ENCODE measurements around the gene FAM118A.
"Not testable (repeated sequence)": the region's sequence is repeated elsewhere in the genome, so short reads cannot be mapped to it uniquely, and the experiment has no call there.

FAM118A gene

GRCh38 chr22:45309422-45310227 is at the start of gene FAM118A:
TSS of gene FAM118A (plus strand) at chr22:45309934. CDS start at chr22:45322380, 12,446 bp downstream.
- peak; percentile 90 for DNase-seq (ENCODE audit: low read depth)

GRCh38 chr22:45260395-45260759 is 49.4 kb upstream of the FAM118A start:
- DNase-seq (ENCODE audit: low read depth) = not testable (repeated sequence)

GRCh38 chr22:45261407-45262088 is 48.2 kb upstream of the FAM118A start:
- no peak for DNase-seq (ENCODE audit: low read depth)

- no peak for DNase-seq (ENCODE audit: low read depth)
Measured at GRCh38 chr22:45262195-45262930, 47.4 kb upstream of the FAM118A start.

- no peak for DNase-seq (ENCODE audit: low read depth)
Measured at GRCh38 chr22:45262931-45263462, 46.7 kb upstream of the FAM118A start.

GRCh38 chr22:45263463-45264269 is 46.1 kb upstream of the FAM118A start:
- peak; percentile 86 for DNase-seq (ENCODE audit: low read depth)

- no peak for DNase-seq (ENCODE audit: low read depth)
Measured at GRCh38 chr22:45265535-45265934, 44.2 kb upstream of the FAM118A start.

GRCh38 chr22:45268167-45268957 is 41.4 kb upstream of the FAM118A start:
- peak; percentile 36 for DNase-seq (ENCODE audit: low read depth)

- peak; percentile 69 for DNase-seq (ENCODE audit: low read depth)
Measured at GRCh38 chr22:45268958-45269844, 40.5 kb upstream of the FAM118A start.

GRCh38 chr22:45270095-45271020 is 39.4 kb upstream of the FAM118A start:
- DNase-seq (ENCODE audit: low read depth) = no peak

GRCh38 chr22:45271667-45272201 is 38.0 kb upstream of the FAM118A start:
- DNase-seq (ENCODE audit: low read depth) = peak; percentile 66

- DNase-seq (ENCODE audit: low read depth) = no peak
Measured at GRCh38 chr22:45272498-45272897, 37.2 kb upstream of the FAM118A start.

- DNase-seq (ENCODE audit: low read depth) = no peak
Measured at GRCh38 chr22:45273452-45274075, 36.2 kb upstream of the FAM118A start.

GRCh38 chr22:45276507-45277105 is 33.1 kb upstream of the FAM118A start:
- DNase-seq (ENCODE audit: low read depth) = no peak

- not testable (repeated sequence) for DNase-seq (ENCODE audit: low read depth)
Measured at GRCh38 chr22:45277720-45278119, 32.0 kb upstream of the FAM118A start.

- DNase-seq (ENCODE audit: low read depth) = no peak
Measured at GRCh38 chr22:45278125-45278524, 31.6 kb upstream of the FAM118A start.

- DNase-seq (ENCODE audit: low read depth) = no peak
Measured at GRCh38 chr22:45280587-45280980, 29.1 kb upstream of the FAM118A start.

Measured in EH (cell line).